CD4-positive, alpha-beta T cell treated with Interleukin-6 for 4 hours (primary cell): ENCODE measurements around the gene PTK6.

ENCODE experiments used
- DNase-seq: peaks from one replicate; pipeline ENCODE4 v3.0.0-alpha.2; 2020; ENCODE audit warnings: mixed read lengths

Gene PTK6

DNA sequence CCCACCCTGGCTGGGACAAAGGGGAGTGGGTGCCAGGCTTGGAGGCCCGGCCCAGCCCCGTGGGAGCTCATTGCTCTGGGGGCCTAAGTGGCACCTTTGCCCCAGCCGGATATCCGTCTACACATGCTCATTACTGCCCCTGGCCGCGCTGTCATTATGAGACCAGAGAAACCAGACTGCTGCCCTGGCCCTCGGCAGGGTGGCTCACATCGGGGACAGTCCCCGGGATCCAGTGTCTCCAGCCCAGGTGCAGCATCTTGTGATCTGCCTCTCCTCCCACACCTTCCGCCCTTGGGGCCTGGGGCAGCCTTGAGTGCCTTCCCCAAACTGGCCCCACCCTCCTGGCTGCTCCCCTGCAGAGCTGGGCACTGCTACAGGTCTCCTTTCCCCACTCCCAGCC, 5.5 kb upstream of the PTK6 start:
- no peak for DNase-seq

DNA sequence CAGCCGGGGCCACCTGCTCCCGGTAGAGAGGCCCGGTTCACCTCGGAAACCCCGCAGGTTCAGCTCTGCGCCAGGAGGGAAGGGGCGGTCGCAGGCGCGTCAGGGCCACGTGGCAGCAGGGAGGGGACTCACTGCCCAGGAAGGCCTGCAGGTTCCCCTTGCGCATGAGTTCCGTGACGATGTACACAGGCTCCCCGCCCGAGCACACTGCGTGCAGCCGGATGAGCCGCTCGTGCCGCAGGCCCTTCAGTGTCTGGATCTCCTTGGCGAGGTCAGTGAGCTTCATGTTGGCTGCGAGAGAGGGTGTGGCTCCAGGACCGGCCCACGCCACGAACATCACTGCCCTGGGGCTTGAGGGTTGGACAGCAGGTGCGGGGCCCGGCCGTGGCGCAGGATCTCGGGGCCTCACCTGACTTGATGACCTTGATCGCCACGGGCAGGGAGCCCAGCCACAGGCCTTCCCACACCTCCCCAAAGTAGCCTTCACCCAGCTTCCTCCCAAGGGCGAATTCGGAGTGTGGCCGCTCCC, 4.9 kb upstream of the PTK6 start:
- no peak for DNase-seq

DNA sequence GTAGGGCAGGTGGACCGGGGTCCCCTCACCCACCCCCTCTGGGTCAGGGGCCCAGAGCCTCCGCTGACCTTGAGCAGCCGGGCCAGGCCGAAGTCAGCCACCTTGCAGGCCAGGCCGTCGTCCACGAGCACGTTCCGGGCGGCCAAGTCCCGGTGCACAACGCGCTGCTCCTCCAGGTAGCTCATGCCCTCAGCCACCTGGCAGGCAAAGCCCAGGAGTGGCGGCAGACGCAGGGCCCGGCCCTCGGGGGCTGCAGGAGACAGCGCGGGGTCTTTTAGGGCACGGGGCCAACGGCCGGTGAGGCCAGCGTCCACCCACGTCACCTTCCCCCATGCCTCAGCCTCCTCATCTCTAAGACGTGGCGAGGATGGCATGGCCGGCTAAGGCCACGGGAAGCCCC, 4.2 kb upstream of the PTK6 start:
- DNase-seq = no peak

DNA sequence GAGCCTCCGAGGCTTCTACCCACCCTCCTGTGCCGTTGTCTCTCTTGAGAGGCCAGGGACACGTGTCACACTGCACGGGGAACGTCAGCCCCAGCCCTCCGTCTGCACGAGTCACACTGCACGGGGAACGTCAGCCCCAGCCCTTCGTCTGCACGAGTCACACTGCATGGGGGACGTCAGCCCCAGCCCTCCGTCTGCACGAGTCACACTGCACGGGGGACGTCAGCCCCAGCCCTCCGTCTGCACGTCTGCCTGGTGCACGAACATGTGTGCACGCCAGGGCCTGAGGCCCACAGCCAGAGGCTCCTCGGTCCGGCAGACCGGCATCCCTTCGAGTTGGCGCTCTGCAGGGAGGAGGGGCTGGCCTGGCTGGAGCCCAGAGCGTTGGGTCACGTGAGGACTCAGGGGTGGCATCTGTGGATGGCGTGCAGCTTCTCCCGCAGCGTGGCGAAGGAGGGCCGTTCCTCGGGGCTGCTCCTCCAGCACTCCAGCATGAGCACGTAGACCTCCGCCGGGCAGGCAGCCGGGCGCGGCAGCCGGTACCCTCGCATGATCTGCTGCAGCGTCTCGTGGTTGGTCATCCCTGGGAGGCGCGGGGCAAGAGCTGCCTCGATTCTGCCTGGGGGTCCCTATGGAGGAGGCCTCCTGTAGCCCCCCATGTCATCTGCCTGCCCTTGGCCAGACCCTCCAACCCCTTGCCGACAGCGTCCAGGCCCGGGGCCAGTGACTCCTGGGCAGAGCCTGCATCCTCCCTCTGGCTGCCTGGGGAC, 3.4 kb upstream of the PTK6 start:
- no peak for DNase-seq

DNA sequence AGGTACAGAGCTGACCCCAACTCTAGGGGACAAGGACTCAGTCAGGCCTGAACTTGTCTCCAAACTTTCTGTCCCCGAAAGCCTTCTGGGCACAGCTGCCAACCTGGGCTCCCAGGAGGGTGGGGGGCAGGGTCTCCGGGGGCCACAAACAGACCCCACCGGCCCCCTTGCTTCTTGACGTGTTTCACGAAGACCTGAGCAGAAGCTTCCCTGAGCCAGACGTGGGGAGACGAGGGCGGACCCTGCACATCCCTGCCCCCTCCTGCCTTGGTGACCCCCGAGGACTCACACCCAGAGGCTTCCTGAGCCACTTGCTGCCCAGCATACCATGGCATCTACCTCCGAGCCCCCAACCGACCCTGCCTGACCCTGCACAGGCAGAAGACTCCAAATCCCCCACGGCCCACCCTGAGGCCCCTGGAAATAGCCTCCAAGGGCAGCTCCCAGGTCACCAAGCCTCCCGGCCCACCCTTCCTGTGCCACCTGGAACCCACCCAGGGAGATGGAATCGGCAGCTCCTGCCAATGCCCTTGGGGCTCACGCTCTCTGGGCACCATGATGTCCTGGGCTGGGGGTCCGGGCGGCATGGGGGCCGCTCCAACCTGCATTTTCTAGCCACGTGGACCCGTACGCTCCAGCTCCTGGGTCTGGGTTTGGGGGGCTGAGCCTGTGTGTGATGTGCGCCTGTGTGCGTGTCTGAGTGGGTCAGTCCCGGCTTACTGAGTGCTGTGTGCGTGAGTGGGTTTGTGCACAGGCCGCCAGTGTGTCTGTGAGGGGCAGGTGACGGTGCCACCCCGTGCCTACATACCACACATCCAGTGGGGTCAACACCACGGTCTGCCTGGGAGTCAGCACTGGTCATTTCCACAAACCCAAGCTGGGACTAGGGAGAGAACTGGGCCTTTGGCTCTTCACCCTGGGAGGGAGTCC, 2.5 kb upstream of the PTK6 start:
- DNase-seq = no peak

DNA sequence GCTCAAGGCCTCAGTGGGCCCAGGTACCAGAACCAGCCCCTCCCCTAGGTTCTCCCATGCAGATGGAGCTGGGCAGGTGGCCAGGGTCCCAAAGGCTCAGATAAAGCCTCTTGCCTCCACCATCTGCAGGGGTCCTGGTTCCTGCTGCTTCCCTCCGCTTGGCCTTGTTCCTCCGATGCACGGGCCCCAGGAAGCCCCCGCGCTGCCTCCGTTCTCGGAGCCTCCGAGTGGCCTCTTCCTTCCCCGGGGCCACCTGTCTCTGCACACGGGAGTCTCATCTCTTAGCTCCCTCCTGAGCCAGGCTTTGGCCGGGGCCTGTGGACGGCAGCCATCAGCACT, 1.9 kb upstream of the PTK6 start:
- no peak for DNase-seq

DNA sequence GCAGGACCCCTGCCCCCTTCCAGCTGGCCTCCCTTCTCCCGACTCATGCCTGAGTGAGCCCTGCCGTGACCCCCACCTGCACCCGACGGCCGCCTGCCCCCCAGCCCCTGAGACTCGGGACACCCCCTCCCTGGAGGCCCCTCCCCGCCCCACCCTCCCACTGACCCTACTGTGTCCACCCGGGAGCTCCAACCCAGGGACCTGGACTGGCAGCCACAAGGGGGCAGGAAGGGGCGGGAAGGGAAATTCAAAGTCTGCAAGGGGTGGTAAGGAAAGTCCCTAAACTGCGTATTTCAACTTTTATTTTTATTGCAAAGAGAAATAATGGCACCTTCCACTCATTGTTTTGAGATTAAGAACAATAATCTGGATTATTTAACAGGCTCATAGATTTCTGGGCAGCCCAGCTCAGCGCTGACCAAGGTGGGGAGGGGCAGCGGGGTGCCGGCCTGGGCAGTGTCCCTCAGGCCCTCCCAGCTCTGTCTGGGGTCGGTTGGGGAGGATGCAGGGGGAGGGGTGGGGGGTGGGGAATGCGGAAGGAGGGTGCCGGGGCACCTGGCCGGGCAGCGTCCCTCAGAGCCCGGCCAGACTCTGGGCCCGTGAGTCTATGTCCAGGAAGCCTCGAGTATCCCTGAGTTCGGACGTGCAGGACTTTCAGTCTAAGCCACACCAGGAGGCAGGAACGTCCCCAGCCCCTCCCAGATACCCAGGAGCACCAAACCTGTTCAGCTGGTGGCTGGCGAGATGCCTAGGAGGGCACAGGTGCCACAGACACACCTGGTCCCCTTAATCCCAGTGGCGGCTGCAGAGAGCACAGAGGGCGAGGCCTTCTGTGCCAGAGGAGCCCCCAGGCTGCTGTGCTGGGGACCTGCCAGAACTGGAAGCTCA, 1.3 kb upstream of the PTK6 start:
- DNase-seq = no peak

DNA sequence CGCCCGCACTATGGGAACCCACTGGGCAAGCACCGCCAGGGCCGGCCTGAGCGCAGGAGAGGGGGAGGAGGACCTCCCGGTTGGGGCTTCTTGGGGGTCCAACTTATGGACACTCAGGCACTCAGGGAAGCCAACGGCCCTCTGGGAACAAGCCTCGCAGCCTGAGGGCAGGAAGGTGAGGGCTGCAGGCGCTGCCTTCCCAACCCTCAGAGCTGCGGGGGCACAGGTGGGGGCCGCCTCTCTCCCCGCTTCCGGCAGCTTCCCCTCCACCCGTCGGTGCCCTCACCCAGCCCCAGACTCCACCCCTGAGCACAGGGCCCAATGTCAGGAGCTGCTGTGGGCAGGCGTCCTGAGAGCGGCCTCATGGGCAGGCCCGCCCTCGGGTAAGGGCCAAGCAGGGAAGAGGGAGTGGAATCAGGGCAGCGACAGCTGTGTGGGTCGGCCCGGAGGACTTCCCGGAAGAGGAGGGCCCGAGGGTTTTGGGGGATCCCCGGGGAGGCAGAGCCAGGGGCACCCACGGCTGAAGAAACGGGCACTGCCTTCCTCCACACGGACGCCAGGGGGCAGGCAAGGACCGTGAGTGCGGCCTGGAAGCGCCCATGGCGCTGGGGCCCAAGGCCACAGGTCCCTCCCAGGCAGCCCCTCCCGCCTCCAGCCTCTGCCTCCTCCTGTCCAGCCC, 488 bp upstream of the PTK6 start:
- peak; percentile 92 for DNase-seq

DNA sequence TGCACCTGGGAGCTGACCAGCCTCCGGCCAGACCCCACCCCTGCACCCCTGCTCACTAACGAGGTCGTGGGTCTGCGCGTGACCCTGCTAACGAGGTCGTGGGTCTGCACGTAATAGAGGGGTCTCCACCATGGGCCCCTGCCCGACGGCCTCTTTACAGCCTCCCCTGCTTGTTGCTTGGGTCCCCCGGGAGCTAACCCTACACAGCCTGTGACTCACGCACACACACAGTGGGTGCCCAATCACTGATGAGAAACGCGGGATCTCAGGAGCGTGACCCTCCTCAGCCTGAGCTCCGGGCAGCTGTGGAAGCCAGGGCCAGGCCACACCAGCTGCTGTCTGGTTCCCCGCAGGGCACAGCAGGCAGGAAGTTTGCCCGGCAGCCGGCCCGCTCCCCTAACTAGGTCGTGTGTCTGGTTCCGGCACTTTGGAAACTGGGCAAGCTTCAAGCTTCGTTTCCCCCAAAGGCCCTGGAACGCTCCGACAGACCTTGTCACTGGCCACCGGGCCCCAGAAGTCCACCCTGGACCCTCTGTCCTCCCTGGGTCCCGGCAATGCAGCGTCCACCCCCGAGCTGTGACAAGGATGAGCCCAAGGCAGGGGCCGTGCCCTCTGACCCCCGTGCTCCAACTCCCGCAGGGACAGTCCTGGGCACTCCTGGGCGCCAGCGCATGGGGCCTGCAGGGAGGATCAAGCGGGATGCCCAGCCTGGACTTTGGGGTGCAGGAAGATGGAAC, 767 bp downstream of the PTK6 start:
- peak; percentile 1 for DNase-seq

DNA sequence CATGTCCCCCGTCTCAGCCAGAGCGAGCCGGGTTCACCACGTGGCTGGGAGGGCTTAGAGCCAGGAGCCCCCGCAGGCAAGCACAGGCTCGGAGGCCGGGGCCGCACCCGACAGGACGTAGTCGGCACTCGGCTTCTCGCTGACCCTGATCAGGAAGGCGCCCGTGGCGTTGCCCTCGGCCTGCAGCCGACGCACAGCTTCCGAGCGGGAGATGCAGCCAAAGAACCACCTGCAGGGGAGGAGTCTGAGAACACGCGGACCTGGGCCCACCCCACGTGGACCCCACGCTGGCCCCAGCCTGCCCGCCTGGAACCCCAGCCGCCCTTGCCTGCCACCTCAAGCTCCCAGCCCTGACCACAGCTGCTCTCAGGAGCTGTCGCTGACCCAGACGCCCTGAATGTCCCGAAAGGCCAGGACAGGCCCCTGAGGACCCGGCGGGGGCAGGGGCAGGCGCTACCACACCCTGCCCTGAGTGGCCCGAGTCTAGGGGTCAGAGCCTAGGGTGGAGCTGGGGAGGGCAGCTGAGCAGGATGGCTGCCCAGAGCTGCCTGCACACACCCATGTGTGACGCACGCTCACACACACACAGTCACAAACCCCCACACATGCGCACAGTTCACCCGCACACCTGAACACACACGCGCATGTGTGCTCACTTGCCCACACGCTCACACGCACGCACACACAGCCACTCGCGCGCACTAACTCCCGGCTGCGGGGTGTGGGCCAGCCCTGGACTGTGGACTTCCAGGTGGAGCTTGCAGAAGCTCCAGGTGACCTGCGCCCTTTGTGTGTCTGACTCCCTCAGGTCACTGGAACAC, 2.1 kb downstream of the PTK6 start:
- DNase-seq = peak; percentile 1

DNA sequence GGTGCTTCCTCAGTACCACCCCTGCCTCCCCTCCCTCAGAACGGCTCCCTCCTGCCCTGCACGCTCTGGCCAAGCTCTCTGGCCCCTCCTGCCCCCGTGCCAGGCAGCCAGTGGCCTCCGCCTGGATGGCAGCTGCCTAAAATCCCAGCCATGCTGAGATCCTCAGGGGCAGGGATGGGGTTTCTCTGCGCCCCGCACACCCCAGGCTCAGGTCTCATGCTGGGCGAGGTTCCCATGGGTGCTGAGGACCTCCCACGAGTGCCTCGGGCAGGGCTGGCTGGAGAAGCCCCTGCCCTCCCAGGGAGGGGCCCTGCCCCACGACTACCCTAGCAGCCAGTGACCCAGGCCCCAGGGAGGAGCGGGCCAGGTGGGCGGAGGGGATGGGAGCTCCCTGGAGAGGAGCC, 2.7 kb downstream of the PTK6 start:
- no peak for DNase-seq

DNA sequence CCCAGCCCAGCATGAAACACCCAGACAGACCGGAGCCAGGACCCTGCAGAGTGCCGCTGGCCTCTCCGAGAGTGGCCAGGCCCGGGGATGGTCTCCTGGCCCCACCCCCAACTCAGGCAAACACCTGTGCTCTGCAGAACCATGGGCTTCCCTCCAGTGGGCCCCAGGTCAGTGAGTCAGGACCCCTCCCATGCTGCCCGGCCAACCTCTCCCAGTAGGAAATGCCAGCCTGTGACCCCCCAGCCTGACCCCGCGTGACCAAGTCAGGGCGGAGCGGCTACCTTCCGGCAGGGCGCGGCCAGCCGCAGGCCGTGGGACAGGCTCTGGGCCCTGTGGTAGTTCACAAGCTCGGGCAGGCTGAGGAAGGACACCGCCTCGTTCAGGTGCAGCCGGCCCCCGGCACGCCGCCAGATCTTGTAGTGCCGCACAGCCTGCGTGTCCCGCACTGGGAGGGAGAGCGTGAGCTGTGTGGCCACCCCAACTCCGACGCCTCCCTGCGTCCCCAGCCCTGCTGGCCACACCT, 3.2 kb downstream of the PTK6 start:
- DNase-seq = no peak

DNA sequence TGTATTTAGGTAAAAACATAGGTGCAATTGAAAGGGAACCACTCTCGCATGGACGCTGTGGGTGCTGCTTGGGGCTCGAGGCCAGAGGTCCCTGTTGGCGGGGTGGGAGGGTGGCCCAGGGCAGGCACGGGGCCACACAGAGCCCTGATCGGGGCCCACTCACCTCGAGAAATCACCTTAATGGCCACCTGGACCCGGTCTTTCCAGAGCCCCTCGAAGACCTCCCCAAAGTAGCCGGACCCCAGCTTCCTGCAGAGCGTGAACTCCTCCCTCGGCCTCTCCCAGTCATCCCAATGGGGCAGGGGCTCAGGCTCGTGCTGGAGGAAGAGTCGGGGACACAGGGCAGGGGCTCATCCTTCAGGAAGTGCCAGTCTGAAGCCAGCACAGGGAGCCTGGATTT, 3.8 kb downstream of the PTK6 start:
- no peak for DNase-seq

DNA sequence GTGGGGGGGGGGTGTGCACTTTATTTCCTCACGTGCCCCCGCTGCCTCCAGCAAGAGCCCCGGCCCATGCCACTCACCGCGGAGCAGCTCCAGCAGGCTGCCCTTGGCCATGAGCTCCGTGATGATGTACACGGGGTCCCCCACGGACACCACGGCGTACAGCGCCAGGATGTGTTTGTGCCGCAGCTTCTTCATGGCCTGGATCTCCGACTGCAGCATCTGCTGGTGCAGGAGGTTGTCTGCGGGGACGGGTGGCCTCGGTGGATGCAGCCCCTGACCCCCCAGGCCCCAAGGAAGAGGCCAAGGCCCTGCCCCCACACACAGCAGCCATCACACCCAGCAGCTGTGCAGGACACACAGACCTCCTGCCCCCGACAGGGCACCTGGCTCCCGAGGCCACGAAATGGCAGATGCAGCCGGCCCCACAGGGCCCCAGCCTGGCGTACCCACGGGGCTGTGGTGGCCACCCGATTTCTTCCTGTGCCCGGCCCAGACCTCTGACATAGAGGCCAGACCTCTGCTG, 4.7 kb downstream of the PTK6 start:
- DNase-seq = no peak

DNA sequence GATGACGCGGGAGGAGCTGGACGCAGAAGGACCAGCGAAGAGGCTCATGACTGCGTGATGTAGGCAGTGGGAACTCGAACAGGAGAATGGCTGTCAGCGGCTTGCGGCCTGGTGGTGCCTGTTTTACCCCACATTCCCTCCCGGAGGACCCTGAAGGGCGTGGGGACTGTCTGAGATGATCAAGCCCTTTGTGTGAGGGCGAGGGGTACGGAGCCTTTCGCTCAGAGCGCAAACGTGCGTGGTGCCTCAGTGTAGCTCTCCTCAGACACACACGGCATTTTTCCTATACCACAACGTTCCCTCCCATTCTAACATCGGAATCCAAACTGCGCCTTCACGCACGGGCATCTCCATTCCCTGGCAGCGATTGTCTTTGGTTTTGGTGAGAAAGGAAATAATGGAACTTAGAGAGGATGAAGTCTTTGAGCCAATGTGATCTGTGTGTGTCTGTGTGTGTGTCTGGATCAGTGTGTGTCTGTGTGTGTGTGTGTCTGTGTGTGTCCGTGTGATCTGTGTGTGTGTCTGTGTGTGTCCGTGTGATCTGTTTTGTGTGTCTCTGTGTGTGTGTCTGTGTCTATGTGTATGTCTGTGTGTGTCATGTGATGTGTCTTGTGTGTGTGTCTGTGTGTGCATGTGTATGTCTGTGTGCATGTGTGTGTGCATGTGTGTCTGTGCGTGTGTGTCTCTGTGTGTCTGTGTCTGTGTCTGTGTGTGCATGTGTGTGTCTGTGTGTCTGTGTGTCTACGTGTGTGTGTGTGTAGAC, 5.3 kb downstream of the PTK6 start:
- no peak for DNase-seq

DNA sequence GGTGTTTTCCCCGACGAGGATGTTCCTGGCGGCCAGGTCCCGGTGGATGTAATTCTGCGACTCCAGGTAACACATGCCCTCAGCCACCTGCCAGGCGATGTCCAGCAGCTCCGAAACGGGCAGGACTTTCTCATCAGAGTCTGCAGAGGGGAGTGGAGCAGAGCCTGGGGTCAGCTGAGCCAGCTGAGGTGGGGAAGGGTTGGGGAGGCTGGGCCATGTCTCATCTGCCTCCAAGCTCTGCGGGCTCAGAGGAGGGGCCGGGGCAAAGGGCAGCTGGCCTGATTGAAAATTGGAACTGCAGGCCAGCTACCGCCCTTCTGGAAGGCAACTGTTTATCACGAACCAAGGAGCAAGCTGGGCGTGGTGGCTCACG, 6.4 kb downstream of the PTK6 start:
- DNase-seq = no peak

DNA sequence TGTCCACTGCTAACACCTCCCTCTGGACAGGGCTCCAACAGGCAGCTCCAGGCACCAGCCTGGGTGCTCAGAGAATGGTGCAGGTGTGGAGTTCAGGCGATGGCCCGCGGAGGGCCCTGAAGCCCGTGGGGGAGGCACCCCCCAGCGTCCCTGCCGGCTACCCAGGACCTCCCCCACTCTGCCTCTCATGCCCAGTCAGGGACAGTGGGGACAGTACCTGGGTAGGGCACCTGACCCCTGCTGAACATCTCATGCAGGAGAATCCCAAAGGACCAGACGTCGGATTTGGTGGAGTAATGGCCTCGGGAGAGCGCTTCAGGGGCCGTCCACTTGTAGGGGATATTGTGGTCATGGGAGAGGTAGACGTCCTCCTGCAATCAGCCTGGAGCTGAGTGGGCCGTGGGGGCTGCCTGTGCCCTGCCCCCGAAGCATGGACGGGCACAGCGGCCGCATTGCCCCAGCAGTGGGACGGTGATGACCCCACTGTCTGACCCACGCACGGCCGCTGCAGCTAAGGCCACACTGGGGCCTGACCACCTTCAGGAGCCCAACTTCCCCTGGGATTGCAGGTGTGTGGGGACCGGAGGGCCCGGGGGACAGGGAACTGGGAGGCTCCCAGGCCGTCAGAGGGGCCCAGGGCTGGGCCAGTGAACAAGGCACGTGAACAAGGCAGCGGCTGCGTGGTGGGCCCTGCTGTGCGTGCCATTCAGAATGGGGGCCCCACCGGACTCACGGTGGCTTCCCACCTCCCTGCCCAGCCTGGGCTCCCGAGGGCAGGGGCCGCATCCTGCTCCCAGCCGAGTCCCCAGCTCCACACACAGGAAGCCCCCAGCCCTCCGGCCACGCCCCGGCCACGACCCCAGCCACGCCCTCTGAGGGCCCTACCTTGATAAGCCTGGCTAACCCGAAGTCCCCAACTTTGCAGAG, 7.1 kb downstream of the PTK6 start:
- no peak for DNase-seq

DNA sequence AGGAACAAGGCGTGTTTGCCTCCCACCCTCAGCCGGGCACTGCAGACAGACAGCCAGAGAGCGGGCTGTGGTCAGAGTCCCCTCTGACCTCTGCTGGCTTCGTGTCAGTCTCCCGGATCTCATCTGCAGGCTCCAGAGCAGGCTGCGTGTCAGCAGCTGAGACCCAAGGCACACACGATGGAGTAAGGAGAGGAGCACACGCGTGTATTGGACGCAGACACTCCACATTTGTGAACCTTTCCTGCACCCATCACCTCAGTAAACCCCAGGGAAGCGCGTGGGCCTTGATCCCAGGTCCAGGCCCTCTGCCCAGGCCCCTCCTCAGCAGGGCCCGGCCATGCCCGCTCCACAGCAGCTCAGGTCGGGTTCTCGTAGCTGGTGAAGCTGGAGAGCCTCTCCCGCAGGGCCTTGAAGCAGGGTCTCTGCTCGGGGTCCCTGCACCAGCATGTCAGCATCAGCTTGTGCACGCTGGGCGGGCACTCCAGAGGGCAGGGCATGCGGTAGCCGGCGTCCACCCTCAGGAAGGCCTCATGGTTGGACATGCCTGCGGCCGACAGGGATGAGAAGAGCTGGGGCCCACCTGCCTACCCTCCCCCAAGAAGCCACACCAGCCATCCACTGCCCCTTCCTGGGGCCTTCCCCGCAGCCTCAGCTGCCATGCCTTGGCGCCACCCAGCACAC, 7.9 kb downstream of the PTK6 start:
- DNase-seq = no peak
